ENCODE measurements around the gene INTS7.

The INTS7 gene

DNA sequence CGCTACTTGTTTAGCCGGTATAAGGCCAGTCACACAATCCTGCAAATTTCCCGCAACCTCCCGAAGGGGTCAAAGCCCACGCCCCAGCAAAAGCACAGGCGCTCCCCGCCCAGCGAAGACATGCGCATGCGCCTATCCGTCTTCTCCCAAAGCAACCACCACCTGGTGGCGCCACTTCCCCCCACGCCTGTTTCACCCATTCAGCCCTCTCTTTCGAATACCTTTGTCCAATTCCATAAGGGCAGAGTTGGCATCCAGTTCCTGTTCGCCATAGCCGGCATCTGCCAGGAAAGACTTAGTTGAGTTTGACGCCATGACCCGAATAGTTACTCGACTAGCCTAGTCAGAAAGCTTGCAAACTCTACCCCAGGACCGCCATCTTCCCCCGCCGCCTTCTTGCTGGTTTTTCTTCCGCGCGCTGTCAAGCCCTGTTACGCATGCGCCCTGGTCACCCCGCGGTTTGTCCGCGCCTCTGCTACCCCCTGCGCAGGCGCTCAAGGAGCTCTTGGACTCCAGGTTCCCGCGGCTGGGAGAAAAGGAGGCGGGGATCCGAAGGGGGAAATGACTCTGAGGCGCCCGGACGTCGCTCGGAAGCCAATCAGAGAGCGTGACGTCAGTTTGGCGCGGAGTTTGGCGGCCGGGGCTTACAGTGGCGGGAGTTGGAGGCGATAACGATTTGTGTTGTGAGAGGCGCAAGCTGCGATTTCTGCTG is at the start of gene INTS7, which contains the start of gene DTL:
Gene INTS7, minus strand, starts transcription at position 435 of the 712 bp plus-strand sequence. Its CDS starts 120 bp downstream, at position 315.
Gene DTL, plus strand, starts transcription at position 626 of the 712 bp plus-strand sequence. CDS start 143 bp downstream, outside the sequence.
- peak; percentile 99 for DNase-seq

DNA sequence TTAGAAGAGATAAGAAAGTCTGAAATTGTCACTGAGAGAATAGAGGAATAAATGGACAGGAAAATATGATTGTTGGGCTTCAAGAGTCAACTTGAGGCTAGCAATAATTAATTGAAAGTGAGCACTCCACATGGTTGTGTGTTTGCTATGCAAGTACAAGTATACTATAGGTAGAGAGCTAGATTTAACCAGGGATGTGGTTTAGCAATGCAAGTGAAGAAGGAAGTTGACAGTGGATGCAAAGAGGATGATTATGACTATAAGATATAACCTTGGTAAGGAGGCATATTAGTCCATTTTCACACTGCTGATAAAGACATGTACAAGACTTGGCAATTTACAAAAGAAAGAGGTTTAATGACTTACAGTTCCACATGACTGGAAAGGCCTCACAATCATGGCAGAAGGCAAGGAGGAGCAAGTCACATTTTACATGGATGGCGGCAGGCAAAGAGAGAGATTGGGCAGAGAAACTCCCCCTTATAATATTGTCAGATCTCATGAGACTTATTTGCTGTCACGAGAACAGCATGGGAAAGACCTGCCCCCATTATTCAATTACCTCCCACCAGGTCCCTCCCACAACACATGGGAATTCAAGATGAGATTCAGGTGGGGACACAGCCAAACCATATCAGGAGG is 47.5 kb upstream of the INTS7 start:
- no peak for DNase-seq

- DNase-seq: no peak
These were observed 43.5 kb upstream of the INTS7 start for GRCh38 chr1:212078826-212079225.

GRCh38 chr1:212077028-212077427 is 41.7 kb upstream of the INTS7 start:
- DNase-seq: no peak

DNA sequence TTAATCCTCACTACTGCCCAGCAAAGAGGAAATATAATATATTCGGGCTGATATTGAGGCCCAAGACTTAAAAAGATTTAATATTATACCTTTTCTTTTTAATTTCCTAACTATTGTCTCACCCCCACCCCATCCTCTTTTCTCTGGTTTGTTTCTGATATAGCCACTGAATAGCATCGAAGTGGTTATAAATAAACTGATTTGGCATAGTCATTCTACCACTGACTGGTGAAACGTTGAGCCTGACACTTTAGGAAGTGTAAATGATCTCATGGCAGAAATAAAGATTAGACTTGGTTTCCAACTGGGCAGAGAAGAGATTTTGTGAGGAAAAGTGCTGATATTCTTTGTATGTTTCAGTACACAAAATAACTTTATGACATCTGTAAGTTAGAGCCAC is 39.5 kb upstream of the INTS7 start:
- no peak for DNase-seq

- no peak for DNase-seq
These were observed 39.0 kb upstream of the INTS7 start for GRCh38 chr1:212074313-212074712.

GRCh38 chr1:212073490-212073889 is 38.1 kb upstream of the INTS7 start:
- DNase-seq: no peak

DNA sequence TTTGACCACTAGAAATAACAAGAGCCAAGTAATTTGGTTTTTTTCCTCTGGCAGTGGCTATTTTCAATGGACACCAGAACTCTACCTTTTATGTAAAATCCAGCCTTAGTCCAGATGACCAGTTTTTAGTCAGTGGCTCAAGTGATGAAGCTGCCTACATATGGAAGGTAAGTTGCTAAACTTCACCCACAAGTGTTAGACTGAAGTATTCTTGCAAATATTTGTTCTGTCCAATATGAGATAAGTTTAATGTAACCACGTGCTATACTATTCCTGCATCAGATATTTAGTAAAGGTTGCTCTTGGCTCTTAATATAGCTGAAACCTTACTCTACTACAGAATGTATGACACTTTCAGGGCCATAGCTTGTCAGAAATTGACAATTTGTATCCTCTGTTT is 36.7 kb upstream of the INTS7 start:
- DNase-seq: no peak

DNA sequence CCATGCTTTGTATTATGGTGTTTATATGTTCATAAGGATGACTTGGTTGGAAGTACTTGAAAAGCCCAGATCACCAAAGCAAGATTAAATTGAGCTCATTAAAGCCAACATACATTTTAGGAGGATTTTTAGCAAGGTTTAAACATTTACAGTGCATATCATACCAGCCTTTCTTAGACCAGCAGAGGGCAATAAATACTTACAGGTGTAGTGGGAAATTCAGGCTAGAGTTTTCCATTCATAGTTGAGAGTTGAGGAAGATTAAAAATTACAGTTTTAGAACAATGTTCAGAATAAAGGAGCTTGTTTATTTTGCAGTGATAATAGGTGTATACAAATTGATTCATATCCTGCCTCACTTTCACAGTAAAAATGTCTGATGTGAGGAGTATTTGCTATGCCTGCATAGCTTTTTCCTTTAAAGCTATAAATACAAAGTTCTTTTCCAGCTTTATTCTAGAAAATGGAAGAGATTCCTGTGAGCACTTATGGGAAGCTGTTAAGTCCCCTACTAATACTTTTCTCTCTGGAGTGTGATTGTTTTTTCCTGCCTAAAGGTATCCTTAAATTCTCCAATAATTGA is 35.5 kb upstream of the INTS7 start:
- DNase-seq: peak in 1 of 2 donors; percentile 65

DNA sequence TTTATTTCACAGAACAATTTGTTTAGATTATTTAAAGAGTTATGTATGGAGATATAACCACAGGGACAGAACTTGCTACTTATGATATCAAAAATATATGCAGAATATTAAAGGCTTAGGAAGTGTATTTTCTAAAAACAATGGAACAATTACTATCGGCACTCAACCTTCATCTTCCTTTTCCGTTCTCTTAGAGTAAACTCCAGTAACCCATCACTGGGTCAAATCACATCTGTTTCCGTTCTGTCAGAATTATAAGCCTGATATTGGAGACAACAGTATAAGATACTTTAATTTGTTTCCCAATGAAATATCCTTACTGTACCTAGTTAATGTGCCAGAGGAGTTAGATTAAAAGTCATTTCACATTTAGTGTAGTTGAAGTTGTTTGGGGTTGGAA is 32.4 kb upstream of the INTS7 start:
- DNase-seq: no peak

GRCh38 chr1:212062832-212063438 is 27.6 kb upstream of the INTS7 start:
- DNase-seq: peak in 1 of 2 donors; percentile 44

- DNase-seq: no peak
These were observed 25.5 kb upstream of the INTS7 start for GRCh38 chr1:212060632-212061472.

GRCh38 chr1:212055333-212055732 is 20.0 kb upstream of the INTS7 start:
- no peak for DNase-seq

GRCh38 chr1:212053993-212054392 is 18.6 kb upstream of the INTS7 start:
- no peak for DNase-seq

GRCh38 chr1:212045981-212046380 is 10.6 kb upstream of the INTS7 start:
- no peak for DNase-seq

- DNase-seq: no peak
These were observed 9.5 kb upstream of the INTS7 start for GRCh38 chr1:212044851-212045250.

DNA sequence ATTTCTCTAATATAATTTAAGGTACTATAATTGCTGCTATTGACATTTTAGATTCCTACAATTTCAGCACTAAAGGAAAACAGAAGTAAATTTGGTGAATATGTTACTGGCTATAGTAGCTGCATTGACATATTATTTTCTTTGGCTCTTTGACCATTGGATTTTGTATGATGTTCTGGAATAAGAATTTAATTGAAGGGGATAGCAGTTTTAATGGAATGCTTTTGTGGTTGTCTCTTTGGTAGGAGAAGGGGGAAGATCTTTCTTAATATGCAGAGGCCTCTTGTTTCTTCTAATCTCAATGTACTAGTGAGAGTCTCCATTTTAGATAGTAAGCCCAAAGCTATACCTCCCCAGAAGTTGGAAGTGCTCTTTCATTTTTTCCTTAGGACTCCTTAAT is 7.1 kb upstream of the INTS7 start:
- no peak for DNase-seq

GRCh38 chr1:212040629-212041412 is 5.5 kb upstream of the INTS7 start:
- DNase-seq: peak in 1 of 2 donors; percentile 13

GRCh38 chr1:212039622-212040021 is 4.3 kb upstream of the INTS7 start:
- no peak for DNase-seq

DNA sequence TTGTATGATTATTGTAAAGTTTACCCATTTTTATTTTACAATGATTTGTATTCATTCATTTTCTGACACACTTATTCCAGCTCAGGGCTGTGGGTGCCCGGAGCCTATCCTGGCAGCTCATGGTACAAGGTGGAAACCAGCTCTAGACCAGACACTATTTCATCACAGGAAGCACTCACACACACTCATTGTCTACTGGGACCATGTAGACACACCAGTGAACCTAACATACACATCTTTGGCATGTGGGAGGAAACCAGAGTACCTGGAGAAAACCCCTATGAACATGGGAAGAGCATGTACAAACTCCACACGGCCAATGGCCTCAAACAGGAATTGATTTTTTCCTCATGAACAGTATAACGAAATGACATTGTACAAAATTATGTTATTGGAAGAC is 2.5 kb upstream of the INTS7 start:
- peak in 1 of 2 donors; percentile 22 for DNase-seq

GRCh38 chr1:212035835-212036605 is 663 bp upstream of the INTS7 start:
- no peak for DNase-seq
